ENCODE results near the gene UBE2S.

Gene UBE2S

DNA sequence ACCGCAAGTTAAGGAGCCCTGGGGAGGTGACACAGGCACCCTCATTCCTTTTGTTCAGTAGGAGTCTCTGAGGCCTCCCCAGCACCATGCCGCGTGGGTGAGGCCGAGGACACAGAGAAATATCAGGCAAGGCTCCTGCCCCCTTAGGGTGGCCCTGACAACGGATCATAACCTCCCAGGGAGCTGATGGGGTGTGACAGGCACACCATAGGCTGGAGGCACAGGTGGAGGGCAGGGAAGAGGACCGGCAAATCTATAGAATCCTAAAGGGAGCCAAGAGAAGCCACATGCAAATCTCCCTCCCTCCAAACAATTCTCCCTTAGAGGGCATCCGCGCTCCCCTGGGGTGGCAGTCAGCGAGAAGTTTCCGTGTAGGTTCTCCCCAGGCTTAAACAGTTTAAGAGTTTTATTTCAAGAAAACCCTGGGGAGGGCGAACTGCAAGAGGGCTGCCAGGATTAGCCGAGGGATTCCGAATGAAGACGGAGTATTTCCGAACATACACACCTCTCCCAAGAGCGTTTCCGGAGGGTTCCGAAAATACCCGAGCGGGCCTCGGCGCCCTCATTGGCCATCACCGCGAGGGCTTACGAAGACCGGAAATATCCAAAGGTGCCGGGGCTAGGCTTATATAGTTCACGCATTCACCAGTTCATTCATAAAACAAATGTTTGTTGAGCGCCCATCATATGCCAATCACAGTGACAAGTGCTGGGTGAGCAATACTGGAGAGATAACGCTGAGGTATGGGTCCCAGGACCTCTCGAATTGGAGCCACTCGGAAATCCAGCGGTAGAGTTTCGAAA lies 22.5 kb downstream of the UBE2S start:
- in situ Hi-C loops (cut with MboI; ENCODE audit: low sequenced_read_pairs) = no loop called here

DNA sequence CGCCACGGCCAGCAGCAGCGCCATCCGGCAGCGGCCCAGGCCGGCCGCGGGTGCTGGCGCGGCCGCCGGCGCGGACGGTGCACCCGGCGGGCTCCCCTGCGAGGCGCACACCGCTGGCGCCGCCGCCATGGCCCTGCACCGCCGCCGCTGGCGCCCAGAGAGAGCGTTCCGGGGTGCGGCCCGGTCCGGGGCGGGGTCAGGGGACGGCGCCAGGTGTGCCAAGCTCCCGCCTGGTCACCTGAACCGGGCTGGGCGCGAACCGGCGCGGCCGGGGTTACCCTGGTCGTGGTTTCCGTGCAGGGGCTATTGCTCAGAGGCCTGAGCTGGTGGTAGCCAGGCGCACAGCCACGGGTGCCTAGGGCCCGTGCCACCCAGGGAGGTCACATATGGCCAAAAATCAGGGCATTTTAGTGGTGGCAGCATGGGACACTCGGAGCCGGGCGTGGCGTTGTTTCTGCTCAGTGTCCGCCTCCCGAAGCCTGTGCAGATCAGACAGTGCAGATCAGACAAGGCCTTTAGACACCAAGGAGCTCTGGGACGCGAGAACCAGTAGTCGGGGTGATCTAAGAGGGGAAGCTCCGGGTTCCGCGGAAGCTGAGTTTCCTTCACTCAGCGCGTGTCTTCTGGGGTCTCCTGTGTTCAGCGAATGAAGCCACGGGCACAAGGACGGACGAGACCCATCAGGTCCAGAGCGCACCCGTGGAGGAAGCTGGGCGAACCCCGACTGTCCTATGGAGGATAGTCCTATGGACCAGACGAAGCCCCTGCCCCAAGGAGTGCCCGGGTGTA lies 23.3 kb downstream of the UBE2S start, which contains the start of gene TMEM238:
Gene TMEM238 (minus strand): TSS at position 162 of the 789 bp plus-strand sequence. CDS start 33 bp downstream, at position 129.
- in situ Hi-C loops (cut with MboI; ENCODE audit: low sequenced_read_pairs) = no loop called here

DNA sequence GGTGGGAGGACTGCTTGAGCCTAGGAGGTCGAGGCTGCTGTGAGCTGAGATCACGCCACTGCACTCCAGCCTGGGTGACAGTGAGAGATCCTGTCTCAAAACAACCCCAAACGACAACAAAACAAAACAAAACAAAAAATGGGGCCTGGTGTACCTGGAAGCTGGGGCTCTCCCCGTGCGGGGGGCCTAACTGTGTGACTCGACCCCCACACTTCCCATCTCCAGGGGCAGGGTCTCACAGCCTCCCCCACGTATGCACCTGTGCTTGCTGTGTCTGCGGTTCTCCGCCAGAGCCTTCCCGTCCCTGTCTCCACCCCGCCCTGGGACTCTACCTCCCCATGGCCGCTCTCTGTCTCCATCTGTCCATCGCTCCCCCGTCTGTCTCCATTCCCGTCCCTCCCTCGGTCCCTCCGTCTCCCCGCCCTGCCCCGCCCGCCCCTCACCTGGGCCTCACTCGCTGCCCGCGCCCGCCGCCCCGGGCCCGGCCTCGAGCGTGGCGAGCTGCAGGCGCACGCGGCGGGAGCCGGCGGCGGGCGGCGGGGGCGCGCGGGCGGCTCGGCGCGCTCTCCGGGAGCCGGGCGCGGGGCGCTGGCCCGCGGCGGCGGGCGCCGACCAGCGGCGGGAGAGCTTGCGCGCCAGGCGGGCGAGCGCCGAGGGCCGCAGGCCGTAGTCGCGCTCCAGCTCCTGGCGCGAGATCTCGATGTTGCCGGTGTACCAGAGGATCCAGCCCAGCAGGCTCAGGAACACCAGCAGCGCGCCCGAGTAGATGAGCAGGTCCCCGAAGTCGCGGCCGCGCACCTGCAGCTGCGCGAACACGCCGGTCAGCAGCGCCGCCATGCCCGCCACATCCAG lies 24.1 kb downstream of the UBE2S start:
- in situ Hi-C loops (cut with MboI; ENCODE audit: low sequenced_read_pairs) = no loop called here

DNA sequence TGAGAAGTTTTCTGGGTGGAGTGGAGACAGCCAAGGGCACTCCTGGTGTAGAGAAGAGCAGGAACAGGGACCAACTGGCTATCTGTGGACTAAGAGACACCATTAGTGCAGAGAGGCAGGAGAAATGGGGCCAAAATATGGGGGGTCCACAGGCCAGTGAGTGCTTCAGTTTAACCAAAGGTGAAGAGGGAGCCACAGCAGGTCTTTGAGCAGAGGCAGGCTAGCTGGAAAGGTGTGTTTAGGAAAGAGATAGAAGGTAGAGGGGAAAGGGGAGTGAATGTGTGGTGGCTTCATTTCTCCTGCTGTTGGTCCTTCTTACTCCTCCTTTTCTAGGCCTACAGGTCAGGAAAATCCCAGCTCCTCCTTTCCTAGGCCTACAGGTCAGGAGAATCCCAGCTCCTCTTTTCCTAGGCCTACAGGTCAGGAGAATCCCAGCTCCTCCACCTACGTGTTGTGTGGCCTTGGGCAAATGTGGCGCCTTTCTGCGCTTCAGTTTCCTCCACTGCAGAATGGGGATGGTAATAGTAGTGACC lies 25.0 kb downstream of the UBE2S start:
- in situ Hi-C loops (cut with MboI; ENCODE audit: low sequenced_read_pairs) = no loop called here

DNA sequence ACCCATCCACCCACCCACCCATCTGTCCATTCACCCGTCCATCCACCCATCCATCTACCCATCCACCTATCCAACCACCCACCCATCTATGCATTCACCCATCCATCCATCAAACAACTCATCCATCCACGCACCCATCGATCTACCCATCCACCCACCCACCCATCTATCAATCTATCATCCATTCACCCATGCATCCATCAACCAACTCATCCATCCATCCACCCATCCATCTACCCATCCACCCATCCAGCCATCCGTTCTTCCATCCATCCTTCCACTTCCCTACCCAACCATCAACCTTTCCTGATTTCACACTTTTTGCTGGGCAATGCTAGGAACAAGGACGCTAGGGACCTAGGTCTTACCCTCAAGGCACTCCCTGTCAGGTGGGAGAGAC lies 25.6 kb downstream of the UBE2S start:
- in situ Hi-C loops (cut with MboI; ENCODE audit: low sequenced_read_pairs) = no loop called here

DNA sequence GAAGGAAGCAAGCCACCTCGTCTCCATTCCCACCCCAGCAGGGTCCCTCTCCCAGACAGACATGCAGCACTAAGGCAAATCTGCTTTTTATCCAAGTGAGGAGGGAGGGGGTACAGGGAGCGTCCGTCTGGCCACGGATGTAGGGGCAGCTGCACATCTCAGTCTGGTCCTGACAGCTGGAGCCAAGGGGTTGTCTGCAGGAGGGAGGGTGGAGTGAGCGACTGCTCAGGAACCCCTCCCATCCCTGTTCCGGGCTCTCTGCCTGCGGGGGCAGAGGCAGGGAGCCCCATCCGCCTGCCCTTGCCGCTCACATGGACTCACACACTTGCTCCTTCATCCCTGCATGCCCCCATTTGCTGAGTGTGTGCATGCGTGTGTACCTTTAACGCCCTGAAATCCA lies 28.4 kb downstream of the UBE2S start:
- in situ Hi-C loops (cut with MboI; ENCODE audit: low sequenced_read_pairs) = no loop called here

DNA sequence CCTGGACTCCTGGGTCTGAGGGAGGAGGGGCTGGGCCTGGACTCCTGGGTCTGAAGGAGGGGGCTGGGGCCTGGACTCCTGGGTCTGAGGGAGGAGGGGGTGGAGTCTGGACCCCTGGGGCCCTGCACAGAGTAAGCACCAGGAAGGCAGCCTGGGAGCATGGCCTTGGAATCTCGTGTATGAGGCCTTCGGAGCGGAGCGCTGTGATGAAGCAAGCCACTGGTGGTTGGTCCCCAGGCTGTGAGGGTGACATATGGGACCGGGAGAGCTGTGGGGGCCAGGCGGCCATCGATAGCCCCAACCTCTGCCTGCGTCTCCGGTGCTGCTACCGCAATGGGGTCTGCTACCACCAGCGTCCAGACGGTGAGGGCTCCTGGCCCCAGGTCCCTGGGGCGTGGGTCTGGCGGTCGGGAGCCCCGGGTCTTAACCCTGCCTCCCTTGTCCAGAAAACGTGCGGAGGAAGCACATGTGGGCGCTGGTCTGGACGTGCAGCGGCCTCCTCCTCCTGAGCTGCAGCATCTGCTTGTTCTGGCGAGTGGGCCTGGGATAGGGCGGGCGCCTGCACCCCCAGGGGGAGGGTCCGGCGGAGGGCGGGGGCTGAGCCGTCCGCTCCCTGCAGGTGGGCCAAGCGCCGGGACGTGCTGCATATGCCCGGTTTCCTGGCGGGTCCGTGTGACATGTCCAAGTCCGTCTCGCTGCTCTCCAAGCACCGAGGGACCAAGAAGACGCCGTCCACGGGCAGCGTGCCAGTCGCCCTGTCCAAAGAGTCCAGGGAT lies 30.0 kb downstream of the UBE2S start:
- in situ Hi-C loops (cut with MboI; ENCODE audit: low sequenced_read_pairs) = no loop called here

DNA sequence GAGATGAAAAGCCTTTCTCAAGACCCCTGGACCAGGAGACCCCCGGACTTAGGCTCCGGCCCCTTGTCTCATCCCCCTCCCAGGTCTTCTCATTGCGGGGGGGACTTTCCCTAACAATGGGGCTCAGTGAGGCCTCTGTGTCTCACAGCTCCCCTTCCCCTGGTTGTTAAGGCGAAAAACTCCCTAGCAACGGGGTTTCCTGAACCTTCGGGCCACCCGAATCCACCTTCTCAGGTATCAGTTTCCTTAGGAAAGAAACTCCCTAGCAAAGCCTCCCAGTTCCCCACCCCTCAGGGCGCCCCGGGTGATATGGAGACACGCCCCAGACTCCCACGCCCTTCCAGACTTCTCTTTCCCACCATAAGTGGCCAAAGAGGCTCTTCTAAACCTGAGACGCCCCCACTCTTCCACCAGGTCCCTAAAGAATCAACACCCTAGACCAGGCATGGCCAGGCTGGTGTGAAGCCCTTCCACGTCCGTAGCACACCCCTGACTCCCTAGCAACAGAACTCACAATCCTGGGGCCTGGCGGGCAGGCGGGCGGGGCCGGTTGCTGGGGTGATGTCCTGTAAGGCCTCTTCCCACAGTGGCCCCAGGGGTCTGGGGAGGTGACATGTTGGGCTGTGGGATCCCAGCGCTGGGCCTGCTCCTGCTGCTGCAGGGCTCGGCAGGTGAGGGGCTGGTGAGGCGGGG lies 31.2 kb downstream of the UBE2S start, which contains the start of gene TMEM190:
Gene TMEM190 (plus strand): TSS at position 586 of the 693 bp plus-strand sequence. CDS start 28 bp downstream, at position 614.
- in situ Hi-C loops (cut with MboI; ENCODE audit: low sequenced_read_pairs) = no loop called here

DNA sequence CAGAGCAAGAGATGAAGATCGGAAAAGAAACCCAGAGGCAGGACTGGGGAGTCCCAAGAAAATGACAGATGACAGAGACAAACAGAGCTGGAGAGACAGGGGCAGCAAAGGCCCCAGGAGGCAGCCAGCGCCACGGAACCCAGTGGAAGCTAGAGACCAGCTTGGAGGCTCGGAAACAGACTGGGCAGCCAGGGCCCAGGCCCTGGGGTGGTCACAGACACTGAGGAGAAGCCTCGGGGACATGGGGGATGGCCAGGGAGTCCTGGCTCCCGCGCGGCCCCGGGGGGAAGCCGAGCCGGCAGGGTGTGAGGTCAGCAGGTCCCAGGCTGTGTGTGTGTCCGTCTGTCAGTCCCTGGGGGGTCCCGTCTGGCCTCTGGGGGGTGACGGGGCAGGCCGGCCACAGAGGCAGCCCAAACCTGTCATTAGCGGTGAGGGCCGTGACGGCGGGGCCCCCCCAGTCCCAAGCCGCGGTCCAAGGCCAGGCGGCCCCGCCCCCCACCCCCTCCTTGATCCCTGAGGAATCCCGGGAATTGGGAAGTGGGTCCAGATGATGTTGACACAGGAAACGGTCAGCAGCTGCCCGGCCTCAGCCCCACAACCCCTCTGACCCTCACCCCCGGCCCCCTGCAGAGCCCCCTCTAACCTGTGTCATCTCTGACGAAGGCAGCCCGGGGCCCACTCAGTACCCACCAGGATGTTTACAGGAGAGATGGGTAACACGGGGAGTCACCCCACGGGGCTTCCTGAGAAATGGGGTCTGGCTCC lies 33.4 kb downstream of the UBE2S start:
- in situ Hi-C loops (cut with MboI; ENCODE audit: low sequenced_read_pairs) = no loop called here

DNA sequence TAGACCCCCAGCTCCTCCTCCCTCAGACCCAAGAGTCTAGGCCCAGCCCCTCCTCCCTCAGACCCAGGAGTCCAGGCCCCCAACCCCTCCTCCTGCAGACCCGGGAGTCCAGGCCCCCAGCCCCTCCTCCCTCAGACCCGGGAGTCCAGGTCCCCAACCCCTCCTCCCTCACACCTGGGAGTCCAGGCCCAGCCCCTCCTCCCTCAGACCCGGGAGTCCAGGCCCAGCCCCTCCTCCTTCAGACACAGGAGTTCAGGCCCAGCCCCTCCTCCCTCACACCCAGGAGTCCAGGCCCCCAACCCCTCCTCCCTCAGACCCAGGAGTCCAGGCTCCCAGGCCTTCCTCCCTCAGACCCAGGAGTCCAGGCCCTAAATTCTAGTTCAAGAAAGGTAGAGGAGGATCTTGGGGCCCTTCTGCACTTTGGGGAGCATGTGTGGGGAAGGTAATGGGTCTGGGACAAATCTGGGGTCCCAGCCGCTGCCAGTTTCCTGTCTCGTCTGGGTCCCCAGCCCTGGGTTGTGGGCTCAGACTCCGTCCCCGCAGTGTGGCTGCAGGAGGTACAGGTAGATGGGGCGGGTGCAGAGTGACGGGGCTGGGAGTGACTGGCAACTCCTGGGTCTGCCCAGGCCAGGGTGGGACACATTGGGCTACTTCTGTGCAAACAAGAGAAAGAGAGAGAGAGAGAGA lies 34.1 kb downstream of the UBE2S start:
- in situ Hi-C loops (cut with MboI; ENCODE audit: low sequenced_read_pairs) = no loop called here

DNA sequence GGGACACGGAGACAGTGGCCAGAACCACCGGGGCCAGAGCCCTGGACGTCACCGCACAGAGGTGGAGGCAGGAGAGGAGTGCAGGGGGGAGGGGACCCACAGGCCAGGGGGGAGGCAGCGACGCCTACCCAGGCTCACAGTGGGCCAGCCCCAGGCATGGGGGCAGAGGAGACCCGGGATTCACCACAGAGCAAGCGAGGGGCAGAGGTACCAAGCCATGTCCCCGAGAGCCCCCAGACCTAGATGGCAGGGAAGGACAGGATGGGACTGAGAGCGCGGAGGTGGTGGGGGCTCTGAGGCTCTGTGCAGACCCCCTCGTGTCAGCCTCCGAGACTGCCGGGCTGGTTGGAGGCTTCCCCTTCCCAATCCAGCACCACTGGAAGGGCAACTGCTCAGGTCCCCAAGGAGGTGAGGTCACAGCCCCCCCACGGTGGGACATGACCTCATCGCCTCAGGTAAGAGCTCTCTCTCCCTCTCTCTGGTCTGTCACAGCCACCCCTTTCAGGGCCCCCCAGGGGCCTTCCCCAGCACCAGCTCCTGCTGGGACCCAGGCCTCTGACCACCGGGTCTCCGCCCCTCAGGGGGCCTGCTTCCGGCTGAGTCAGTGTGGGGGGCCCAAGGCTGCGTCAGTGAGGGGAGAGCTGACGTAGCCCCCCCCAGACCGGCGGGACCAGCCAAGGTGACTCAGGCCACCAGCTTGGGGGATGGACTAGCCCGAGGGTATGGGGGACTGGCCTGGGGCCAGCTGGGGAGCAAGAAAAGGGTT lies 35.1 kb downstream of the UBE2S start:
- in situ Hi-C loops (cut with MboI; ENCODE audit: low sequenced_read_pairs) = no loop called here

DNA sequence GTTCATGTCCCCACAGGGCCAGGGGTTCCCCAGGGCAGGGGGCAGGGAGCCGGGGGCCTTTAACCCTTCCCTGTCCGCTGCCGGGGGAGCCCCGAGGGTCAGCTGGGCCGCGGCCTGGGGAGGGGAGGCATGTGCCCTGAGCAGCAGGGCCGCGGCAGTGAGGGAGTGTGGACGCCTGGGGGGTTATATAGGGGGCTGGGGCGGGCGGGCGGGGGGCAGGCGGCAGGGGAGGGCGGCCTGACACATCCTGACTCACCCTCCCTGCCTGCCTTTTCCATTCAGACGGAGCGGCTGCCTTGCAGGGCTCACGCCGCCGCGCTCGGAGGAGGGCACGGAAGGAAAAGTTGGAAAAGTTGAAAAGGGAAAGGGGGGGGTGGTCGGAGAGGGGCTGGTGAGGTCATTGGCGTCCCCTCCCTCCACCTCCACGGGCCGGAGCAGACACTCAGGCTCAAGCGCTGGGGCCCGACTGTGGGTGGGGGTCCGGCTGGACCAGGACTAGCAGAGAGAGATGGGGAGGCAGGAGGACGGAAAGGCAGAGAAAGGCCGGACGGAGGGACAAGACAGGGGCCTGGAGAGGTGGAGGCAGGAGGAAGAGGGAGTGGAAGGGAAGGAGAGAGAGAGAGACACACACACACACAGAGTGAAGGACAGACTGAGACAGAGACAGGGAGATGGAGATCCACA lies 37.1 kb downstream of the UBE2S start, which contains the start of gene IL11:
Gene IL11 (minus strand): TSS at position 159 of the 684 bp plus-strand sequence. CDS start 153 bp downstream, at position 6.
- in situ Hi-C loops (cut with MboI; ENCODE audit: low sequenced_read_pairs) = no loop called here

DNA sequence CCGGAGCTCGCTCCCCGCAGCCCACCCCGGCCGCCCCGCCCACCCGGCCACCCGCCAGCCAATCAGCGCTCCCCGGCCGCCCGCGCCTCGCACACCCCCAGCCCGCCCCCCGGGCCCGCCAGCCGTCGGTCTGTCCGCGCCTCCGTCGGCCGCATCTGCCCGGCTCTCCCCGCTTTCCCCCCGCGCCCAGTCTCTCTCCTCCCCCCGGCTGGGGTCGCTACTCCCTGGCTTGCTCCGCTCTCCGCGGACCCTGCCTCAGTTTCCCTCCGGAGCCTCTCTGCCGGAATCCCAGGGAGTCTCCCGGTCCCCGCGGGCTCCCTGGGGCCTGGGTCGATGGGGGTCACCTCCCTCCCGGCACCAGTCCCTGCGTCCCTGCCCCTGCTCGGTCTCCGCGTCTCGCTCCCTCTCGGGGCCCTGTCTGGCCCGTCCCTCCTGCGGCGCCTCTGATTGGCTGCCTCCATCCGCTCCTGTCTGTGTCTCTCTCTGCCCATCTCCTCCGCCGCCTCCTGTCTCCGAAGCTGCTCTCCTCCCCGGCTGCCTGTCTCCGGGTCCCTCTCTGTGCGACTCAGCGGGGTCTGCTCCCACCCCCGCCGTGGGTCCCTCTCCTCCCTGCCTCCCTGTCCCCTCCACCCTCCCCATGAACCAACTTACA lies 37.8 kb downstream of the UBE2S start:
- in situ Hi-C loops (cut with MboI; ENCODE audit: low sequenced_read_pairs) = no loop called here

DNA sequence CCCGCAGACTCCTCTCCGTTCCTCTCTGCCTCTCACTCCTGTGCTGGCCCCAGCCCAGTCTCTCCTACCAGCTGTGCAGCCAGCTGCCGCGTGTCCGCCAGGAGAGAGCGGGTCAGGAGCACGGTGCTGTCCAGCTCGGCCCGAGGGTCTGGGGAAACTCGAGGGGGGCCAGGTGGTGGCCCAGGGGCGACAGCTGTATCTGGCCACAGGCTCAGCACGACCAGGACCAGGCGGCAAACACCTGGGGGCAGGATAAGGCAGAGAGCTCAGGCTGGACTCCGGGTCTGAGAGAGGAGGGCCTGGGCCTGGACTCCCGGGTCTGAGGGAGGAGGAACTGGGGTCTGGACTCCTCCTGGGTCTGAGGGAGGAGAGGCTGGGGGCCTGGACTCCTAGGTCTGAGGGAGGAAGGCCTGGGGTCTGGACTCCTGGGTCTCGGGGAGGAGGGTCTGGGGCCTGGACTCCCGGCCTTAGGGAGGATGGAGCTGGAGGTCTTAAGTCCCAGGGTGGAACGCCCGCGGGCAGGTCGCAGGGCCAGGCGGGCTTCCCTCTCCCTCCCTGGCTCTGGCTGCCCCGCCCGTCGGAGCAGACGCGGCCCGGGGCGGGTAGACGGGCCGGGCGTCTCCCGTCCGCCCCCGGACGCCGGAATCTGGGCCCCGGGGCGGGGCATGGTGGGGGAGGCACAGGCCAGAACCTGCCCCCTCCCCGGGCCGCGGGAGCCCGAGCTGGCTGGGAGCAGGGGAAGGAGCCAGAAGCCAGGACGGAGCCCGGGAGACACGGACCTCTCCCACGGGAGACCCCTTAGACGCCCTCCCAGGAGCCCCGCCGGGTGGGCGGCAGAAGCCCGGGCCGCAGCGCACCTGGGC lies 38.7 kb downstream of the UBE2S start:
- in situ Hi-C loops (cut with MboI; ENCODE audit: low sequenced_read_pairs) = no loop called here

DNA sequence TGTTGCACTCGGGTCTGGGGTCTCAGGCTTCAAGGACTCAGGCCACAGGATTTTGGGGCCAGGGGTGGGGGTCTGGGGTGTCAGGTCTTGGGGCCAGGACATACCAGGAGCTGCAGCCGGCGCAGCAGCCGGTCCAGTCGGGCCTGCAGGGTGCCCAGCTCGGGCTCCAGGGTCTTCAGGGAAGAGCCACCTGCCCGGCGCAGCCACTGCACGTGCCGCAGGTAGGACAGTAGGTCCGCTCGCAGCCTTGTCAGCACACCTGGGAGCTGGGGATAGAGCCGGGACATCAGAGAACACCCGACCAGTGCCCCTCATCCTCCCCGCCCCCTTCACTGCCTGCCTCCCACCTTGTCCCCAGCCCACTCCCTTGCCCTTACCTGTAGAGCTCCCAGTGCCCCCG lies 39.5 kb downstream of the UBE2S start:
- in situ Hi-C loops (cut with MboI; ENCODE audit: low sequenced_read_pairs) = no loop called here
